ENCODE data around the gene KSR1.
"Not testable (repeated sequence)": the region's sequence is repeated elsewhere in the genome, so short reads cannot be mapped to it uniquely, and the experiment has no call there.

Gene KSR1

DNA sequence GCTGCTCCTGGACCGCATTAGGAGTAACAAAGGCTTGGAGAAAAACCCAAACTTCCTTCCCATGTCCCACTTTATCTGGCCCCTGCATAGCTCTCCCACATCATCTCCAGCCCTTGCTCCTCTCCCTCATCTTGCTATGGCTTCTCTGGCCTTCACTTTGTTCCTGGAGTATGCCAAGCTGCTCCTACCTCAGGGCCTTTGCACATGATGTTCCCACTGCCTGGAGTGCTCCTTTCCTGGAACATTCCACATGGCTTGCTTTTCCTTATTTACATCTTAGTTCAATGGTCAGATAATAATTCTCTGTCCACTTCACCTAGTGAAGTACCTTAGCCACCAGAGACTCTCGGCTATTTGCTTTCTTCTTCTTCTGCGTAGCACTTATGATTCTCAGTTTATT lies 4.3 kb upstream of the KSR1 start:
- no peak for DNase-seq (ENCODE audit: low read depth, low spot score)
- H3K27ac ChIP-seq = no peak overlapping the region

DNA sequence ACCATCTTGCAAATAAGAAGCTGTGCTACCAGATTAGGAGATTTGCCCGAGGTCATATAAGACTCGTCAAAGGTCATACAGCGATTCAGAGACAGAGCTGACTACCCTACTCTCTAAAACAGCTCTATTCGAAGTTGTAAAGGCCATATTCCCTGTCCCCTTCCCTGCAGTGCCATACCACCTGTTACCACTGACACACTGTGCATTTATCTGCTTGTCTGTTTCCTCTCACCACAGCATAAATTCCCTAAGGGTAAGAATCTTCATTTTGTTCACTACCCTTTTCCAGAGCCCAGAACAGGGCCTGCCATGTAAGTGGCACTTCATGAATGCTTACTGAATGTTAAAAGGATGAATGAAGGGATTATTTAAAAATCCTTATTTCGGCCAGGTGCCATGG lies 3.4 kb upstream of the KSR1 start:
- DNase-seq (ENCODE audit: low read depth, low spot score) = no peak
- H3K27ac ChIP-seq = no peak overlapping the region

GRCh38 chr17:27453471-27453870 lies 2.8 kb upstream of the KSR1 start:
- no peak overlapping the region for H3K27ac ChIP-seq
- DNase-seq (ENCODE audit: low read depth, low spot score) = no peak

DNA sequence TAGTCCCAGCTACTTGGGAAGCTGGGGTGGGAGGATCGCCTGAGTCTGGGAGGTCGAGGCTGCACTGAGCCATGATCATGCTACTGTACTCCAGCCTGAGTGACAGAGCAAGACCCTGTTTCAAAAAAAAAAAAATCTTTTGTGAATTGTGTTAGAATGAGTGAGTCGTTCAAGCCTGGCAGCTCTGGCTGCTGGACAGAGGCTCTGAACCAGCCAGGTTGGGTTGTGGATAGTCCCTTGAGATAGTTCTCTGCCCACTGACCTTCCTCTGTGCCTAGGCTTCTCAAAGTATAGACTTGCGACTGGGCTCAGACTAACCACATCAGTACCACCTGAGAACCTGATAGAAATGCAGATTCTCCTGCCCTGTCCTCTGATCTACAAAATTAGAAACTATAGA lies 2.2 kb upstream of the KSR1 start:
- no peak overlapping the region for H3K27ac ChIP-seq
- DNase-seq (ENCODE audit: low read depth, low spot score) = no peak

DNA sequence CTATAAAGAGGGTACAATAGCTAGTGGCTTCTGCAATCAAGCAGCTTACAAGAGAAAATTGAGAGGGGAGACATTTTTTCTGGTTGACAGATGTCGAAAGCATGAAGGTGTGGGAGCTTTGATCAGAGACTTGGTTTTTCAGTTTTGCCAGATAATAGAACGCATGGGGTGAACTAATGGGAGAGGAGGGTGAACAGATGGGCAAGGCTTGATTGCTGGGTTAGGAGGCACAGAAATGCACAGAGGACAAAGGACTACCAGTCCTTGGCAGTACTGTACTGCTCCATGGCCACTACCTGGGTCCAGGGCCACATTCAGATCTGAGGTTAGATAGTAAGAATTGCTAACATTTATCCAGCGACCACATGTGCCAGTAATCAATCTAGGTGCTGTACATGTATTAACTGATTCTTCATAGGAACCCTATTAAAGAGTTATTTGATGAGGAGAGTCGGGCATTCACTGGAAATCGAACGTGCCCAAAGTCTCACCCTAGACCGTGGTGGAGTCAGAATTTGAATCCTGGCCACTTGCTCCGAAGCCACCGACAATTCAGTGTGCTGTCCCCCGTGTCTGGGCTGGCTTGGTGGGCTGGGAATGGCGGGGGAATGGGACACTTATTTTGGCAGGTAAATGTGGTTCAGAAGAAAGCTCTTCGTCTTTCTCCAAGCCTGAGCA lies 873 bp upstream of the KSR1 start:
- no peak overlapping the region for H3K27ac ChIP-seq
- no peak for DNase-seq (ENCODE audit: low read depth, low spot score)

DNA sequence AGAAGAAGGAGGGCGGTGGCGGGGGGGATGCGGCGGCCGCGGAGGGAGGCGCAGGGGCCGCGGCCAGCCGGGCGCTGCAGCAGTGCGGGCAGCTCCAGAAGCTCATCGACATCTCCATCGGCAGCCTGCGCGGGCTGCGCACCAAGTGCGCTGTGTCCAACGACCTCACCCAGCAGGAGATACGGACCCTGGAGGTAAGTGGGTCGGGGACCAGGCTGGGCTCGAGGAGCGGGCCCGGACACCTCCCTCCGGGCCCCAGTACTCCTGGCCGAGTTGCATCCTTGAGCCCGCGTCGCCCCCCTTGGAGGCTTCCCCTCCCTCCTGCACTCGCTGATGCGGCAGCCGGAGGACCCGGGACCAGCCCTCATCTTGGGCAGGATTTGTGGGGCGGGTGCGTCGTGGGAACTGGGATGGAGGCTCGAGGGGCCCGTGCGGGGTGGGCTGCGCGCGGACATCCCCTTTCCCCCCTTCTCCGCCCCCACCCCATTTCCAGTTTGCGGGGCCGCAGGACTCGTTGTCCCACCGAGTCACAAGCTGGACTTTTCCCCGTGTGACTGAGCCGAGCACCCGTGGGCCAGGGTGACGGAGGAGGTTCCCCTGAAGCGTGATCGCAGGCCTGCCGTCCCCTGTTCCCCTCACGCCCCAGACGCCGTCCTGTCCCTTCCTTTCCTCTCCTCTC lies 572 bp downstream of the KSR1 start:
- H3K27ac ChIP-seq = no peak overlapping the region
- DNase-seq (ENCODE audit: low read depth, low spot score) = no peak

- H3K27ac ChIP-seq = no peak overlapping the region
- no peak for DNase-seq (ENCODE audit: low read depth, low spot score)
Measured at GRCh38 chr17:27457360-27457715, 1.1 kb downstream of the KSR1 start.

DNA sequence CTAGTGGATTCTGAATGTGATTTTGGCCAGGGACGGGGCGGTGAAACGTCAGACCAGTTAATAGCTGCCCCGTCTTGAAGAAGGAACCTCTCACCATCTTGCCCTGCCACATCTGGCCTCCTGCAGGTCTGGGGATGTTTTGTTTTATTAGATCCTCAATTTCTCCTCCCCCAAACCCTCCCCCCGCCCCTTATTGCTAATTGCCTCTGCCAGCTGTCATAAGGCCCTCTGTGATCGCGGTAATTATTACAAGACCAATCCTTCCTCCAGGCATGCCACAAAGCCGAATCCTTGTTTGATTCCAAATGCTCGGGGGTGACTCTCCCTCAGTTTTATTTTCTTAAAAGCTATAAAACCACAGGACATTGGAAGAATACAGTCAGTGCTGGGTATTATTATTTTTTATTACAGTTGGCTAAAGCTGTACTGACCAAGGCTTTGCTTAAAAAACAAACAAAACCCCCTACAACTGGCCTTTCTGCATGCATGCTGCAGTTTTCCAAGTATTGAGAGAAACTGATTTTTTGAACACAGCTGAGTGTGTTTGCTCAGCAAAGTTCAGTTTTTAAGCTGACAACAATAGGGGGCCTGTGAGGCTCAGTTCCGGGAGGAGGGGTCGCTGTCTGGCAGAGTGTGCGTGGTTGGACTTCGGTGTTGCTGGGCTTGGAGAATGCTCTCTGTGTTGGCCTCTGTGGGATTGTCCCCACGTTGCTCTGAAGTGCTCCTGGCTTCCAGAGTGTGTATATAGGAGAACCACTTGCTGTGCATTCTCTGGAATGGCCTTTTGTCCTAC lies 1.7 kb downstream of the KSR1 start:
- no peak for DNase-seq (ENCODE audit: low read depth, low spot score)
- H3K27ac ChIP-seq = no peak overlapping the region

DNA sequence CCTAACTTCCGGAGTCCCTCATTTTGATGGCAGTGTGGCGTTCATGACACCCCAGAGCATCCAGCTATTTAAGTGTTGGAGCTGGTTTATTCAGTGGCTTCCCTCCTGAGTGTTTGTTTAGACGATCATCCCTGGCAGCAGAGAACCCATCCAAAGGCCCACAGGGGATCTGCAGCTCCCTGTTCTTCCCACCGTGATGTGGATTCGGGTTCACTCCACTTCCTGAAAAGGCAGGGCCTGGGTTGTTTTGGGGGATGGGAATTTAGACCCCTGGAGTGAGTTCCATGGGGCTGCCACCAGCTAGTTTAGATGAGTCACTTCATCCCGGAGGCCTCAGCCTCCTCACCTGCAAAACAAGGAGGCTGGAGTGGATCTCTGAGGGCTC lies 2.3 kb downstream of the KSR1 start:
- no peak for DNase-seq (ENCODE audit: low read depth, low spot score)
- no peak overlapping the region for H3K27ac ChIP-seq

GRCh38 chr17:27459433-27459832 lies 3.2 kb downstream of the KSR1 start:
- no peak for DNase-seq (ENCODE audit: low read depth, low spot score)
- H3K27ac ChIP-seq = no peak overlapping the region

- H3K27ac ChIP-seq = no peak overlapping the region
- DNase-seq (ENCODE audit: low read depth, low spot score) = no peak
Measured at GRCh38 chr17:27460196-27460725, 4.0 kb downstream of the KSR1 start.

DNA sequence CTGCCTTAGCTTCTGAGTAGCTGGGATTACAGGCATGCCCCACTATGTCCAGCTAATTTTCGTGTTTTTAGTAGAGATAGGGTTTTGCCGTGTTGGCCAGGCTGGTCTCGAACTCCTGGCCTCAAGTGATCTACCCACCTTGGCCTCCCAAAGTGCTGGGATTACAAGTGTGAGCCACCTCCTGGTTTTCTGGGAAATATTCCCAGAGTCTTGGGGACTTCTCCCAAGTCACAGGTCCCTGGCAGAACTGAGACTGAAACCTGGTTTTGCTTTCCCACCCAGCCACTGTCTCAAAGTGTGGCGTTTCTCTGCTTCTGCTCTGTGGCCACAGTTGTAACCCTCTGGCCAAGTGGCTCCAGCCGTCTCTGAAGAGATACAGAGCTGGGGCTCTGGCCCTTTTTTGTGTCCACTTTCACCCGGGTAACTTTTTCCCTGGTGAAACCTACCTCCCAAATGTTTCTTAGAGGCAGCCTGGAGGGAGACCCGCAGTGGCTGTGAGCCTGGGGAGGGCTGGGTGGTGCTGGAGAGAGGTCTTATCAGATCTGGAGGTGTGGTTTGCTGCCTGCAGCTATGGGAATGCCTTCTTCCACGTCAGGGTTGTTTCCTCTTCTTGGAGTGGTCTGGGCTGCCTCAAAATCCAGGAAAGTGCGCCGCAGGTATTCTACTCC lies 5.1 kb downstream of the KSR1 start:
- DNase-seq (ENCODE audit: low read depth, low spot score) = no peak
- H3K27ac ChIP-seq = no peak overlapping the region

GRCh38 chr17:27462149-27462548 lies 5.9 kb downstream of the KSR1 start:
- DNase-seq (ENCODE audit: low read depth, low spot score) = no peak
- no peak overlapping the region for H3K27ac ChIP-seq

DNA sequence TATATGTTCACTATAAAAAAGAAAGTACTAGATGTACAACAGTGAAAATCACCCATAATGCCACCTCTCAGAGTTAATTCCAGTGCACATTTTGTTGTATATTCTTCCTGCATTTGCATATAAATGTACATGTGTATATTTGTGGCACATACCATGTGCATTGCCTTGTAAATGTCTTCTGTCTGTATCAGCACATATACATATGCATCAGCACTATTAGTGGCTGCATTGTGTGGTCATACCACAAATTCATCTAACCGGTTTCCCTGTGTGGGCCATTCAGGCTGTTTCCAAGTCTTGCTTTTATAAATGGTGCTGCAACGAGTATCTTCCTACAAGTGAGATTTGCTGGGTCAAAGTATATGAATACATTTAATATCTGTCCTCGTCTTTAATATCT lies 6.5 kb downstream of the KSR1 start:
- H3K27ac ChIP-seq = no peak overlapping the region
- DNase-seq (ENCODE audit: low read depth, low spot score) = no peak

DNA sequence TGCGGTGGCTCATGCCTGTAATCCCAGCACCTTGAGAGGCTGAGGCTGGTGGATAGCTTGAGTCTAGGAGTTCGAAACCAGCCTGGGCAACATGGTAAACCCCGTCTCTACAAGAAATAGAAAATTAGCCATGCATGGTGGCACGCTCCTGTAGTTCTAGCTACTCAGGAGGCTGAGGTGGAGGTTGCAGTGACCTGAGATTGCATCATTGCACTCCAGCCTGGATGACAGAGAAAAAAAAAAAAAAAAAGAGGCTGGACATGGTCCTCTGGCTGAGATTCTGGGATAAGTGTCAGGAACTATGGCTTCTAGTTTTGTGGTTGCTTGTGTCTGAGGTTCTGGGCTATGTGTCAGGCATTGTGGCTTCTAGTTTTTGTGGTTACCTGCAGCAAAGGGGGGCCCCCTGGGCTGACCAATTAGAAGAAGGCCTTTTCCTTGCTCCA lies 7.0 kb downstream of the KSR1 start:
- H3K27ac ChIP-seq = no peak overlapping the region
- DNase-seq (ENCODE audit: low read depth, low spot score) = no peak

DNA sequence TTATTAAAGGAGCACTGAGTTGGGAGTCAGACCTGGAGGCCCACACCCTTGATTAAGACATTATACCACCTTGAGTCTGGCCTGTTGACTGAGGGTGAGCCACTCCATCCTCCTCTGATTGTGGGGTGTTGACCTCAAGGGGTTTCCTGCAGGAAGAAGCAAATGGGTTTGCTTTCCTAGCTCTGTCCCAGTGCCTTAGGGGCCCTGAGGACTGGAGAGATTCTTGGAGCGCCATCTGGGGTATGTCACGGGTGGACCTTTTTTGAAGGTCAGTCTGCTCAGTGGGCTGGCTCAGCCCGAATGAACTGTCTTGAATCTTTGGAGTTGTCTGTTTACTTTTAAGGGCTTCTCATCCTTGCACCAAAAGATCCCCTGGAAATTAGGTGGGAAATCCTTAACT lies 7.8 kb downstream of the KSR1 start:
- DNase-seq (ENCODE audit: low read depth, low spot score); H3K27ac ChIP-seq: not testable (repeated sequence)

GRCh38 chr17:27464431-27464830 lies 8.2 kb downstream of the KSR1 start:
- DNase-seq (ENCODE audit: low read depth, low spot score) = no peak
- no peak overlapping the region for H3K27ac ChIP-seq

DNA sequence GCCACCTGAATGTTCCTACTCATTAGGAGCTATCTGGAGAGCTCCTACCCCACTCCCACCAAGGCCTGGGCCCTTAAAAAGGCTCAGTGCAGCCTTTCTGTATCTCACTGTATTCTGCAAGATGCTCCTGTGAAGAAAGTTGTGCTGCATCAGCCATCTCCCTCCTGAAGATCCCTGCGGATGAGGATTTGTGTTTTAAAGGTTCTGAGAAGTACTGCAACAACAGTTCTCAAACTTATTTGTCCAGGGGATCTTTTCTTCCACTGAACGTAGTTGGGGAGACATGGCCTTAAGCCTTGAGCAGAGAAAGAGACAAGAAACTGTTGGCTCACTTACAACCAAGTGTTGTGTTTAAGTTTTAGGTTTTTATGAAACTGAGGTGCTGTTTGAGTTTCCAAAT lies 9.6 kb downstream of the KSR1 start:
- not testable (repeated sequence) for H3K27ac ChIP-seq

DNA sequence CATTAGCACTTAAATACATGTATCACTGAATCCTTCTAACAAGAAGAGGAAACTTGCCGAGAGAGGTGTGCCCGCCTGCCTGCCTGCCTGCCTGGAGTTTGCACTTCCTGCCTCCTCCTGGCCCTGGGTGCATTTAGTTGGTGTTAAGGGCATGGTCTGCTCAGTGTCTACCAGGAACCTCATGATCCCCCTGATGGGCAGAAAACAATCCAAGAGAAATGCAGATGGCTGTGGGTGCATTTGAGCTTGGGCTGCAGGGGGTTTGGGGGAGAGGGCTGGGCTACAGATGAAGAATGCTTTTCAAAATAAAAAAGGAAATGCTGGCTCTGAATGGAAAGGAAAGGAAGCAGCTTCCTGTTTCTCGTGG lies 10.1 kb downstream of the KSR1 start:
- no peak for DNase-seq (ENCODE audit: low read depth, low spot score)
- no peak overlapping the region for H3K27ac ChIP-seq

More for the DNA sequence above, 9.6 kb downstream of the KSR1 start:
- DNase-seq (ENCODE audit: low read depth, low spot score) = not testable (repeated sequence)

GRCh38 chr17:27466743-27467375 lies 10.6 kb downstream of the KSR1 start:
- H3K27ac ChIP-seq = no peak overlapping the region
- DNase-seq (ENCODE audit: low read depth, low spot score) = no peak

Measured in epithelial cell of prostate (primary cell).